Parathyroid adenoma (tissue), 2 donors: ENCODE measurements around the gene PML.
"Not testable (repeated sequence)": the region's sequence is repeated elsewhere in the genome, so short reads cannot be mapped to it uniquely, and the experiment has no call there.

Experiments
- H2AFZ ChIP-seq: fragments of 300-600 bp; sonication (generic); one replicate; pipeline ENCODE4 v1.7.0; 2017; ENCODE audit warnings: antibody characterized with exemption, mild to moderate bottlenecking
- H3K27ac ChIP-seq: fragments of 300-600 bp; sonication (generic); one replicate; pipeline ENCODE4 v1.7.0; 2017
- H3K27me3 ChIP-seq: fragments of 300-600 bp; sonication (generic); one replicate; pipeline ENCODE4 v1.7.0; 2017; ENCODE audit warnings: low read length; ENCODE audit not compliant: control insufficient read depth, insufficient read depth
- H3K36me3 ChIP-seq: fragments of 300-600 bp; sonication (generic); one replicate; pipeline ENCODE4 v1.7.0; 2017; ENCODE audit warnings: low read length; ENCODE audit not compliant: control insufficient read depth, insufficient read depth
- H3K4me1 ChIP-seq: fragments of 300-600 bp; sonication (generic); one replicate; pipeline ENCODE4 v1.7.0; 2017; ENCODE audit warnings: control low read depth
- H3K4me2 ChIP-seq: fragments of 300-600 bp; sonication (generic); one replicate; pipeline ENCODE4 v1.7.0; 2017; ENCODE audit warnings: low read length
- H3K4me3 ChIP-seq: fragments of 300-600 bp; sonication (generic); one replicate; pipeline ENCODE4 v1.7.0; 2017; ENCODE audit warnings: low read depth, low read length
- H3K79me2 ChIP-seq: fragments of 300-600 bp; sonication (generic); one replicate; pipeline ENCODE4 v1.7.0; 2017; ENCODE audit warnings: control low read depth
- H3K9ac ChIP-seq: fragments of 300-600 bp; sonication (generic); one replicate; pipeline ENCODE4 v1.7.0; 2017; ENCODE audit warnings: mild to moderate bottlenecking
- H3K9me3 ChIP-seq: fragments of 300-600 bp; sonication (generic); one replicate; pipeline ENCODE4 v1.7.0; 2017; ENCODE audit warnings: low read length; ENCODE audit not compliant: control insufficient read depth
- donor health status: primary hyperparathyroidism.

Gene PML

GRCh38 chr15:74072614-74073337 is 78.3 kb downstream of the PML start:
- H3K27ac ChIP-seq, H3K27me3 ChIP-seq, H3K9me3 ChIP-seq, H3K4me1 ChIP-seq, H3K79me2 ChIP-seq, H3K4me3 ChIP-seq, H3K9ac ChIP-seq, H2AFZ ChIP-seq, H3K36me3 ChIP-seq, H3K4me2 ChIP-seq: not testable (repeated sequence)

DNA sequence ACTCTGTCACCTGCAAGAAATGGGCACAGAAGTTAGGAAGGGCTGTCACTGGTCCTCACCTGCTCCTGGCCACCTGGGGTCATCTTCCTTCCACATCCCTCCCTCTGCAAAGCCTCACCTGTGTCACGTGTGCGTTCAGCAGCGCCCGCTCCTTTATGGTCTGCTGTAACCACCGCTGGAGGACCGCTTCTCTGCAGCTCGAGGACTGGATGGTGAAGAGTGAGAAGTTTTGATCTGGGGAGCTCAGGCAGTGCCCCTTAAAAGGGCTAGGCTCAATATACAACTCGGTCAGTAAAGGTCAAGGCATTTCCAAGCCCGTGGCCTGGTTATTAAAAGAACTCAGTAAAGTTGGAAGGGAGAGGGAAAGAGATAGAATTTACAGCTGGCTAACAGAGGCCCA is 81.3 kb downstream of the PML start:
- H3K79me2 ChIP-seq, H3K27ac ChIP-seq, H3K4me3 ChIP-seq, H3K36me3 ChIP-seq, H3K9ac ChIP-seq, H2AFZ ChIP-seq, H3K4me2 ChIP-seq, H3K27me3 ChIP-seq, H3K9me3 ChIP-seq, H3K4me1 ChIP-seq: not testable (repeated sequence)

- H3K4me2 ChIP-seq, H3K36me3 ChIP-seq, H3K9me3 ChIP-seq, H3K4me1 ChIP-seq, H3K79me2 ChIP-seq, H3K4me3 ChIP-seq, H3K9ac ChIP-seq, H3K27me3 ChIP-seq, H3K27ac ChIP-seq, H2AFZ ChIP-seq: not testable (repeated sequence)
These were observed 87.9 kb downstream of the PML start, which contains the start of gene GOLGA6A for GRCh38 chr15:74082450-74082849. Gene GOLGA6A (minus strand): TSS chr15:74082550. CDS start chr15:74082509, 41 bp downstream.

DNA sequence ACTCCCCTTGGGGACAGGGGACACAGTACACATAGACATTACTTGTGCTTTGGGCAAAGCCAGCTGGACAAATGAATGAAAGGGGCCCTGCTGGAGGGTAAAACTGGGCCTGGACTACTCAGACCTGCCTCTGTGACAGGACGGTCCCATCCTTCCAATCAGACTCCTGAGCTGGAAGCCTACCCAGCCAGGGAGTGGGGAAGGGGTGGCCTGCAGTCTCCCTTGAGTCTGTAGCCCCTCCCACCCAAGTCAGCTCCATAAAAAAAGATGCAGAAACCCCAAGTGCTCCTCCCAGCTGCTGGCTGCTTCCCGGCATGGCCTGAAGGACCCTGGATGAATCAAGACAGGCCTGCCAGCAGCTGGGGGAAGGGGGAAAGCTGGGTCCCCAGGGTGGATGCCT is 100.1 kb downstream of the PML start:
- H3K27me3 ChIP-seq, H3K9ac ChIP-seq, H3K36me3 ChIP-seq, H2AFZ ChIP-seq, H3K4me3 ChIP-seq, H3K27ac ChIP-seq, H3K79me2 ChIP-seq, H3K4me2 ChIP-seq, H3K4me1 ChIP-seq, H3K9me3 ChIP-seq: not testable (repeated sequence)

DNA sequence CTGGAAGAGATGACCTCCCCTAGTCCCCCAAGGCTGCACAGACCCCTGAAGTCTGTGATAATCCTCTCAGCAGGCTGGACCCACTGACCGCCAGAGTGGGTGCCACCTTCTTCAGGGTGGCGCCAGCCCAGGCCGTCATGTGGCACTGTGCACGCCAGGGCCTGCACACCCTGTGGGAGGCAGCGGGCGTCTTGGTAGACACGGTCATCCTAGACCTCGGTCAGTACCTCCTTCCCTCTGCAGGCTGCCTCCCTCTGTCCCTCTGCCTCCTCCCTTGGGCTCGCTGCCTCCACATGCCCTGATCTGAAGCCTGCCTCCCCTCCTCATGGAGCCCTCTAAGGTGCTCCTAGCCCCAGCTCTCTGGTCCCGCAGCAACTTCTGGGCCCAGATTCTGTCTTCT is 101.1 kb downstream of the PML start:
- H3K27me3 ChIP-seq, H3K4me1 ChIP-seq, H3K4me3 ChIP-seq, H3K4me2 ChIP-seq, H2AFZ ChIP-seq, H3K79me2 ChIP-seq, H3K27ac ChIP-seq, H3K9ac ChIP-seq, H3K9me3 ChIP-seq, H3K36me3 ChIP-seq: not testable (repeated sequence)

GRCh38 chr15:74096753-74097474 is 102.4 kb downstream of the PML start:
- H3K4me1 ChIP-seq, H3K9me3 ChIP-seq, H3K4me2 ChIP-seq, H2AFZ ChIP-seq, H3K36me3 ChIP-seq, H3K79me2 ChIP-seq, H3K27ac ChIP-seq, H3K9ac ChIP-seq, H3K4me3 ChIP-seq, H3K27me3 ChIP-seq: not testable (repeated sequence)
